CD1c-positive myeloid dendritic cell (primary cell): ENCODE data around the gene FRMD3.

Experiments
- DNase-seq: peaks from one replicate; pipeline ENCODE4 v3.0.0-alpha.2; 2016; ENCODE audit errors: extremely low spot score

FRMD3 gene

GRCh38 chr9:83334320-83334719 is 203.9 kb downstream of the FRMD3 start:
- DNase-seq: peak; percentile 84

- no peak for DNase-seq
These were observed 207.7 kb downstream of the FRMD3 start for GRCh38 chr9:83330207-83331196.

- DNase-seq: no peak
These were observed 210.2 kb downstream of the FRMD3 start for GRCh38 chr9:83327750-83328622.

GRCh38 chr9:83327323-83327722 is 210.9 kb downstream of the FRMD3 start:
- no peak for DNase-seq

- no peak for DNase-seq
These were observed 215.1 kb downstream of the FRMD3 start for GRCh38 chr9:83323148-83323547.

GRCh38 chr9:83322438-83322837 is 215.8 kb downstream of the FRMD3 start:
- no peak for DNase-seq

- DNase-seq: no peak
These were observed 221.0 kb downstream of the FRMD3 start for GRCh38 chr9:83317244-83317643.

GRCh38 chr9:83315649-83316048 is 222.6 kb downstream of the FRMD3 start:
- DNase-seq: no peak

GRCh38 chr9:83313781-83314180 is 224.4 kb downstream of the FRMD3 start:
- no peak for DNase-seq

GRCh38 chr9:83312537-83312936 is 225.7 kb downstream of the FRMD3 start:
- no peak for DNase-seq

GRCh38 chr9:83307066-83307724 is 231.0 kb downstream of the FRMD3 start:
- no peak for DNase-seq

GRCh38 chr9:83304686-83305085 is 233.5 kb downstream of the FRMD3 start:
- no peak for DNase-seq

GRCh38 chr9:83299571-83299970 is 238.6 kb downstream of the FRMD3 start:
- DNase-seq: peak; percentile 48

GRCh38 chr9:83299094-83299493 is 239.1 kb downstream of the FRMD3 start:
- no peak for DNase-seq

- no peak for DNase-seq
These were observed 242.1 kb downstream of the FRMD3 start for GRCh38 chr9:83296123-83296522.

GRCh38 chr9:83294816-83295215 is 243.4 kb downstream of the FRMD3 start:
- no peak for DNase-seq

GRCh38 chr9:83291196-83291595 is 247.0 kb downstream of the FRMD3 start:
- no peak for DNase-seq

GRCh38 chr9:83290692-83291091 is 247.5 kb downstream of the FRMD3 start:
- no peak for DNase-seq

- no peak for DNase-seq
These were observed 251.2 kb downstream of the FRMD3 start for GRCh38 chr9:83287021-83287420.

- no peak for DNase-seq
These were observed 252.6 kb downstream of the FRMD3 start for GRCh38 chr9:83285445-83286225.

- no peak for DNase-seq
These were observed 253.5 kb downstream of the FRMD3 start for GRCh38 chr9:83284746-83285145.
